Spleen (tissue), 7 donors: ENCODE data around the gene NELFCD.

ENCODE experiments used
- CTCF ChIP-seq, 11 experiments: fragments of 200-600 bp in 7 of 11; fragments of 450-650 bp in 4 of 11; sonication (generic) in 4 of 11; IDR thresholded peaks in 8 of 11; conservative IDR thresholded peaks in 3 of 11; 1 replicate in 7 of 11; 2 replicates in 4 of 11; pipeline versions ENCODE4 v1.4.0 to v1.8.0; 2016 to 2021; ENCODE audit warnings: antibody characterized with exemption in 11 of 11, inconsistent platforms in 4 of 11, mild to moderate bottlenecking in 1 of 11
- POLR2A ChIP-seq, 3 donors: fragments of 450-650 bp; IDR thresholded peaks; one replicate each; pipeline ENCODE4 v1.5.1; 2017; ENCODE audit warnings: antibody characterized with exemption in 3 of 3, mild to moderate bottlenecking in 1 of 3
- POLR2AphosphoS5 ChIP-seq, 3 donors: sonication (generic); formaldehyde crosslinking; IDR thresholded peaks; one replicate each; pipeline ENCODE4 v1.5.1; 2017; ENCODE audit warnings: antibody characterized with exemption in 3 of 3
- donor health status: DM: no; HTN: no; CAD: no; lungs with moderate emphysema.
- donor health status: DM: no; HTN: no; CAD: no.
- donor health status: DM: no; HTN: no; CAD: no.

DNA sequence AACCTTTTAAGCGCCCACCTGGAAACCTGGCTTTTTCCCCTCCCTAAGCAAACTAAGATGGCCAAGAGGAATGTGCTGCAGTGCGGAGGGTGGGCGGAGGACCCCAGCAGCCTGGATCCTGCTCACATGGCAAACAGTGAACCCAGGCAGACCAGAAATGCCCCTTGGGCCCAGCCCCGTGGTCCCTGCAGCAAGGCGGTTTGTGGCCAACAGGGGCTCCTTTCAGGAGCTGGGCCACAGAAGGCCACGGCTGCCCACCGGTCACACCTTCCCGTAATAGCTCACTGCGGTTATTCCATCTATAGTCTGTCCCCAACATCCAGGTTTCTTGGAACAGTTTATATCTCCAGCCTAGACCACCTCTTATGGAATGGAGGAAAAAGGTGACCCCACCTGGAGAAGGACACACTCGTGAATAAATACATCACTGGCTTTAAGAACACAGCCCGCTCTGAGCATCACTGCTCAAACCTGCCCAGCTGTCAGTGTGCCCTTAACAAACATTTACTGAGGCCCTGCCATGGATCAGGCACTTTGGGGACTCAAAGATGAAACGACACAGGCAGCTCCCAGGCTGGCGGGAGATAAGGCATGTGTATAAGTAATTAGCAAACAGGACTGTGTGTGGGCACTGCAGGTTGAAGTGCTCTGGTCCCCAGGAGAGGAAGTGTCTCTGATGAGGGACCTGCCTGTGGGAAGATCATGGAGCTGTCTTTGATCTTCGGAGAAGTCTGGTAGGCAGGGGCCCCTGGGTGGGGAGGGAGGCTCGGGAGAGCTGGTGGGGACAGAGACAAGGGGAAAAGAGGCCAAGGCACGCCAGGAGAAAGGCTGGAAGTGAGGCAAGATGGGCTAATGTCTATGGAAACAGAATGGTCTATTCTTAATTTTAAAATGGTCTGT, 35.0 kb downstream of the NELFCD start:
- TF ChIP-seq POLR2A (IDR thresholded peaks at IDR 0.05) (no peak), CTCF (IDR thresholded peaks at IDR 0.05 in 8 of 11, conservative IDR thresholded peaks at IDR 0.05 in 3 of 11) (no peak), POLR2AphosphoS5 (IDR thresholded peaks at IDR 0.05) (no peak)
